IMR-90 (cell line): ENCODE data around the gene SLC17A4. TPM values are rescaled to one million over a fixed set of nuclear protein-coding genes. Genes with fewer than 3 reads are reported as not detected.

ENCODE experiments used
- ATAC-seq: fragments of 200-7000 bp; cut with Tn5 transposase; 2 replicates; pipeline ENCODE4 v1.9.1; 2020; ENCODE audit warnings: low read depth, mild to moderate bottlenecking, moderate library complexity
- BruUV-seq: library from RNA; stranded (reverse); fragments of 400-500 nt; replicated peaks from 2 replicates; lab custom pipeline; 2021; lab: Mats Ljungman, UMichigan
- CTCF ChIA-PET: fragments of 300-600 bp; formaldehyde crosslinking; extraction: SDS; loops from one replicate; lab custom pipeline; 2021; ENCODE audit warnings: antibody characterized with exemption; lab: Yijun Ruan, JAX
- POLR2A ChIA-PET: fragments of 300-600 bp; sonication (Branson Sonifier 250); formaldehyde crosslinking; loops from one replicate; lab custom pipeline; 2022; ENCODE audit warnings: antibody characterized with exemption; ENCODE audit not compliant: unreplicated experiment; lab: Charles Lee
- DNase-seq: peaks from one replicate; pipeline ENCODE4 v3.0.0; 2013
- H2AFZ ChIP-seq: replicated peaks from 2 replicates; pipeline ENCODE3; 2013; ENCODE audit warnings: low read length, mild to moderate bottlenecking; ENCODE audit not compliant: poor library complexity
- H2AK5ac ChIP-seq: 2 replicates; pipeline ENCODE4 v1.6.1; 2013; ENCODE audit warnings: low read depth, low read length, inconsistent platforms
- H2AK9ac ChIP-seq: replicated peaks from 2 replicates; pipeline ENCODE3; 2013; ENCODE audit warnings: mild to moderate bottlenecking, low read depth, low read length, moderate library complexity; ENCODE audit not compliant: poor library complexity
- H2BK120ac ChIP-seq: 2 replicates; pipeline ENCODE4 v1.6.1; 2013; ENCODE audit warnings: low read depth, low read length, inconsistent platforms
- H2BK15ac ChIP-seq: 3 replicates; pipeline ENCODE4 v1.6.1; 2013; ENCODE audit warnings: low read depth, low read length, inconsistent platforms
- H2BK20ac ChIP-seq: 2 replicates; pipeline ENCODE4 v1.6.1; 2013; ENCODE audit warnings: low read depth, mild to moderate bottlenecking, inconsistent platforms, low read length, moderate library complexity
- H2BK5ac ChIP-seq: 2 replicates; pipeline ENCODE4 v1.6.1; 2013; ENCODE audit warnings: mild to moderate bottlenecking, low read depth, low read length, inconsistent platforms; ENCODE audit not compliant: poor library complexity, severe bottlenecking
- H3K14ac ChIP-seq: replicated peaks from 2 replicates; pipeline ENCODE4 v1.6.1; 2013; ENCODE audit warnings: low read depth, low read length, inconsistent platforms
- H3K18ac ChIP-seq: 2 replicates; pipeline ENCODE4 v1.6.1; 2013; ENCODE audit warnings: low read depth, low read length, control low read depth
- H3K23ac ChIP-seq: 2 replicates; pipeline ENCODE4 v1.6.1; 2013; ENCODE audit warnings: low read depth, low read length, inconsistent platforms
- H3K27ac ChIP-seq: 2 replicates; pipeline ENCODE4 v1.5.1; 2013; ENCODE audit warnings: mild to moderate bottlenecking, control low read depth, low read length; ENCODE audit not compliant: insufficient read depth
- H3K27me3 ChIP-seq: 2 replicates; pipeline ENCODE4 v1.6.1; 2013; ENCODE audit warnings: low read length; ENCODE audit not compliant: control insufficient read depth, insufficient read depth
- H3K36me3 ChIP-seq: 2 replicates; pipeline ENCODE4 v1.6.1; 2013; ENCODE audit warnings: low read length, mixed read lengths; ENCODE audit not compliant: control insufficient read depth, insufficient read depth
- H3K4ac ChIP-seq: 2 replicates; pipeline ENCODE4 v1.6.1; 2013; ENCODE audit warnings: low read depth, low read length, inconsistent platforms
- H3K4me1 ChIP-seq: 2 replicates; pipeline ENCODE4 v1.6.1; 2013; ENCODE audit warnings: low read length, mixed read lengths; ENCODE audit not compliant: control insufficient read depth, insufficient read depth
- H3K4me2 ChIP-seq: 2 replicates; pipeline ENCODE4 v1.6.1; 2013; ENCODE audit warnings: low read depth, mild to moderate bottlenecking, control low read depth, low read length, moderate library complexity
- H3K4me3 ChIP-seq: 2 replicates; pipeline ENCODE4 v1.5.1; 2013; ENCODE audit warnings: low read depth, mild to moderate bottlenecking, control low read depth, low read length, moderate library complexity; ENCODE audit not compliant: insufficient read depth
- H3K56ac ChIP-seq: 2 replicates; pipeline ENCODE4 v1.6.1; 2013; ENCODE audit warnings: low read length, inconsistent platforms; ENCODE audit not compliant: insufficient read depth; ENCODE audit errors: extremely low read depth
- H3K79me1 ChIP-seq, 2 experiments: 2 replicates each; pipeline ENCODE4 v1.6.1; 2013; ENCODE audit warnings: low read length in 2 of 2, inconsistent platforms in 1 of 2, low read depth in 1 of 2
- H3K9ac ChIP-seq: 2 replicates; pipeline ENCODE4 v1.6.1; 2013; ENCODE audit warnings: low read depth, low read length, control low read depth
- H3K9me1 ChIP-seq: 2 replicates; pipeline ENCODE4 v1.6.1; 2013; ENCODE audit warnings: low read length, inconsistent platforms; ENCODE audit not compliant: insufficient read depth
- H3K9me3 ChIP-seq: 2 replicates; pipeline ENCODE4 v1.6.1; 2013; ENCODE audit warnings: low read length; ENCODE audit not compliant: control insufficient read depth, insufficient read depth
- H4K20me1 ChIP-seq: 2 replicates; pipeline ENCODE4 v1.6.1; 2013; ENCODE audit warnings: low read length, inconsistent platforms; ENCODE audit not compliant: insufficient read depth
- H4K5ac ChIP-seq: 2 replicates; pipeline ENCODE4 v1.6.1; 2013; ENCODE audit warnings: mild to moderate bottlenecking, low read depth, low read length, control low read depth
- H4K8ac ChIP-seq, 2 experiments: 2 replicates each; pipeline ENCODE4 v1.6.1; 2013; ENCODE audit warnings: low read depth in 2 of 2, low read length in 2 of 2, control low read depth in 1 of 2, inconsistent platforms in 1 of 2
- H4K91ac ChIP-seq: 2 replicates; pipeline ENCODE4 v1.6.1; 2013; ENCODE audit warnings: low read depth, low read length, inconsistent platforms; ENCODE audit not compliant: insufficient read depth
- CEBPB ChIP-seq: IDR thresholded peaks from 2 replicates; pipeline ENCODE4 v1.6.1; 2012; ENCODE audit warnings: low read depth, low read length, improper control_type of control experiment
- WGBS, 2 experiments: methylation state at CpG; one replicate each; pipeline versions ENCODE4 v1.1.5 to v1.1.7; 2013; ENCODE audit warnings: missing lambda C conversion rate in 2 of 2; ENCODE audit not compliant: insufficient read length in 1 of 2; ENCODE audit errors: extremely low coverage in 2 of 2; 5-methylcytosine and 5-hydroxymethylcytosine counted together
- dilution Hi-C: fragments of 300-500 bp; cut with HindIII; formaldehyde crosslinking; loops from one replicate; pipeline ENCODE4 v1.14.3; 2018; ENCODE audit warnings: low sequenced_read_pairs; ENCODE audit not compliant: unreplicated experiment
- in situ Hi-C: fragments of 300-500 bp; cut with MboI; formaldehyde crosslinking; loops from 3 replicates; pipeline ENCODE4 v1.14.3; 2019; ENCODE audit warnings: low sequenced_read_pairs, inconsistent platforms, mixed read lengths
- intact Hi-C: fragments of 100-400 bp; cut with micrococcal nuclease; formaldehyde crosslinking; loops from 2 replicates; pipeline ENCODE4 v1.10.0; 2022
- polyA plus RNA-seq, 3 experiments: library from polyadenylated mRNA; depleted of rRNA; stranded (reverse); fragments of >200 nt; gene quantifications; 2 replicates each; pipeline ENCODE4 v1.2.3, GENCODE V29; 2012; ENCODE audit warnings: low replicate concordance in 1 of 3
- total RNA-seq: library from RNA; depleted of rRNA; stranded (reverse); fragments of >200 nt; gene quantifications from 2 replicates; pipeline ENCODE4 v1.2.3, GENCODE V29; 2012
- TF ChIP-seq, protein P1 (sequence below): conservative IDR thresholded peaks from 2 replicates; pipeline ENCODE4 v1.5.1; 2012; ENCODE audit warnings: mild to moderate bottlenecking, low read depth, low read length, improper control_type of control experiment

SLC17A4 gene
- total and polyA plus RNA-seq, 2 of the 4 experiments (the other 2 are of a cell fraction) = not detected

DNA sequence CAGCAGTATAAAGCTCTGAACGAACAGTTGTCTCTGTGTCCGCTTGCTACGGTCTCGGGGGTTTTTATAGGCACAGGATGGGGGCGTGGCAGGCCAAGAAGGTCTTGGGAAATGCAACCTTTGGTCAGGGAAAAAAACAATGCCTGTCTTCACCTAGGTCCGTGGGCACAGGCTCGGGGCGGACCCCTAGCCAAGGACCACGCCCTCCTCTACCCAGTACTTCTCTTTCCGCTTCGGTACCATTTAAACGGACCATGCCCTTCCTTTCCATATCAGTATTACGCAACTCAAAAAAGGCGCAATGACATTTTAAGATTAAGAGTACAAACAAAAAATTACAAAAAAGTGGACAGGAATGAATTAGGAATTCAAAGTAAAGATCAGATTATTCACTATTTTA lies 44.3 kb upstream of the SLC17A4 start:
- no peak overlapping the region for H3K9ac ChIP-seq
- no peak overlapping the region for H3K18ac ChIP-seq
- no peaks in the 10 kb centered on the region for H3K4me1 ChIP-seq
- no peak overlapping the region for H3K56ac ChIP-seq
- ChIA-PET POLR2A (no interaction called here), CTCF (no interaction called here)
- no peak overlapping the region for H3K4me3 ChIP-seq
- no peaks in the 10 kb centered on the region for H4K20me1 ChIP-seq
- no peak overlapping the region for H2AK5ac ChIP-seq
- H2BK20ac ChIP-seq = no peak overlapping the region
- H3K79me1 ChIP-seq = no peaks in the 10 kb centered on the region
- H4K91ac ChIP-seq = no peak overlapping the region
- H2BK15ac ChIP-seq = no peak overlapping the region
- DNase-seq = no peak
- in situ Hi-C loops (no loop called here), intact Hi-C loops (loop anchor here (10.0 kb wide), 1 partner anchor 445 kb away; no protein-coding TSS in a partner anchor), dilution Hi-C loops (no loop called here)
- H3K4me2 ChIP-seq = no peak overlapping the region
- no peaks in the 10 kb centered on the region for H3K27me3 ChIP-seq
- no peak for ATAC-seq
- no peak overlapping the region for H3K27ac ChIP-seq
- H3K4ac ChIP-seq = no peak overlapping the region
- TF ChIP-seq CEBPB = peak; percentile 82
- TF ChIP-seq, protein P1, sequence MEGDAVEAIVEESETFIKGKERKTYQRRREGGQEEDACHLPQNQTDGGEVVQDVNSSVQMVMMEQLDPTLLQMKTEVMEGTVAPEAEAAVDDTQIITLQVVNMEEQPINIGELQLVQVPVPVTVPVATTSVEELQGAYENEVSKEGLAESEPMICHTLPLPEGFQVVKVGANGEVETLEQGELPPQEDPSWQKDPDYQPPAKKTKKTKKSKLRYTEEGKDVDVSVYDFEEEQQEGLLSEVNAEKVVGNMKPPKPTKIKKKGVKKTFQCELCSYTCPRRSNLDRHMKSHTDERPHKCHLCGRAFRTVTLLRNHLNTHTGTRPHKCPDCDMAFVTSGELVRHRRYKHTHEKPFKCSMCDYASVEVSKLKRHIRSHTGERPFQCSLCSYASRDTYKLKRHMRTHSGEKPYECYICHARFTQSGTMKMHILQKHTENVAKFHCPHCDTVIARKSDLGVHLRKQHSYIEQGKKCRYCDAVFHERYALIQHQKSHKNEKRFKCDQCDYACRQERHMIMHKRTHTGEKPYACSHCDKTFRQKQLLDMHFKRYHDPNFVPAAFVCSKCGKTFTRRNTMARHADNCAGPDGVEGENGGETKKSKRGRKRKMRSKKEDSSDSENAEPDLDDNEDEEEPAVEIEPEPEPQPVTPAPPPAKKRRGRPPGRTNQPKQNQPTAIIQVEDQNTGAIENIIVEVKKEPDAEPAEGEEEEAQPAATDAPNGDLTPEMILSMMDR = no peak
- no peak overlapping the region for H3K14ac ChIP-seq
- BruUV-seq = no TSS peak
- H4K8ac ChIP-seq = no peak overlapping the region
- no peak overlapping the region for H2BK5ac ChIP-seq
- H3K9me1 ChIP-seq = no peaks in the 10 kb centered on the region
- no CpG with 5 or more reads among the region's 14 CpGs for WGBS, 2 experiments
- H2AFZ ChIP-seq = no peak overlapping the region
- no peak overlapping the region for H2AK9ac ChIP-seq
- H4K5ac ChIP-seq = no peak overlapping the region
- no peak overlapping the region for H2BK120ac ChIP-seq
- H3K9me3 ChIP-seq = no peaks in the 10 kb centered on the region
- no peak overlapping the region for H3K23ac ChIP-seq
- no peaks in the 10 kb centered on the region for H3K36me3 ChIP-seq
